Measurements from ENCODE around the gene RBM19. TPM values are rescaled to one million over a fixed set of nuclear protein-coding genes. Genes with fewer than 3 reads are reported as not detected.

The RBM19 gene
- total RNA-seq, 4 donors from 2014 or later: 20.7 to 41.1 (median 23.4) TPM

GRCh38 chr12:113939867-113940266 is 26.3 kb downstream of the RBM19 start:
- DNase-seq (ENCODE audit: low spot score in 2 of 2): no peak
- intact Hi-C loops (cut with DNase I; ENCODE audit: low total_unique reads): no loop called here
- WGBS, 2 donors: 92 to 93% methylated on average over 10 of the region's 10 CpGs
- no peak for TF ChIP-seq CTCF (IDR thresholded peaks at IDR 0.05)
- no peak for TF ChIP-seq POLR2A (IDR thresholded peaks at IDR 0.05)
- H3K4me3 ChIP-seq (ENCODE audit: low read depth, poor library complexity, severe bottlenecking): no peak overlapping the region

- DNase-seq (ENCODE audit: low spot score in 2 of 2): no peak
Measured at GRCh38 chr12:113938471-113938870, 27.7 kb downstream of the RBM19 start.

DNA sequence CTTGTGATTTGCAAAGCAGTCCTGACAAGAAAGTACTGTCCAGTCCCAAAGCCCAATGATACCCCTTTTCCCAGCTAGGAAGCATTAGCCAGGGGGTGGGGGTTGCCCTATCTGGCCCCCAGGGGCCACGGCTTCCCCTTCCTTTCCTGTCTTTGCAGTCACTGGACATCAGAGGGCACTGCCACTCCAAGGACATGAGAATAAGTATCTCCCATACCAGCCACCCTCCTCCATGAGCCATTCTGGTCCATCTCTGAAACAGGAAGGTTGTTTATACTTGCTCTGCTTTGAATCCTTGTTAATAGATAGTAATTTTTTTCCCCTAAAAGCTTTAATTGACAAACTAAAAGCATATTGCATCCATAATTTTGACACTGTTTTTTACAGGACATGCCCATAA is 29.7 kb downstream of the RBM19 start:
- no peak for DNase-seq (ENCODE audit: low spot score in 2 of 2)
- no peak for TF ChIP-seq POLR2A (IDR thresholded peaks at IDR 0.05)
- TF ChIP-seq CTCF (IDR thresholded peaks at IDR 0.05): no peak
- 87 to 91% methylated on average over 1 of the region's 1 CpG for WGBS, 2 donors
- intact Hi-C loops (cut with DNase I; ENCODE audit: low total_unique reads): no loop called here
- H3K4me3 ChIP-seq (ENCODE audit: low read depth, poor library complexity, severe bottlenecking): no peak overlapping the region

More at GRCh38 chr12:113938471-113938870, 27.7 kb downstream of the RBM19 start:
- no peak overlapping the region for H3K4me3 ChIP-seq (ENCODE audit: low read depth, poor library complexity, severe bottlenecking)
- TF ChIP-seq POLR2A (IDR thresholded peaks at IDR 0.05) (no peak), CTCF (IDR thresholded peaks at IDR 0.05) (no peak)
- intact Hi-C loops (cut with DNase I; ENCODE audit: low total_unique reads): no loop called here
- 97 to 98% methylated on average over 5 of the region's 5 CpGs for WGBS, 2 donors

DNA sequence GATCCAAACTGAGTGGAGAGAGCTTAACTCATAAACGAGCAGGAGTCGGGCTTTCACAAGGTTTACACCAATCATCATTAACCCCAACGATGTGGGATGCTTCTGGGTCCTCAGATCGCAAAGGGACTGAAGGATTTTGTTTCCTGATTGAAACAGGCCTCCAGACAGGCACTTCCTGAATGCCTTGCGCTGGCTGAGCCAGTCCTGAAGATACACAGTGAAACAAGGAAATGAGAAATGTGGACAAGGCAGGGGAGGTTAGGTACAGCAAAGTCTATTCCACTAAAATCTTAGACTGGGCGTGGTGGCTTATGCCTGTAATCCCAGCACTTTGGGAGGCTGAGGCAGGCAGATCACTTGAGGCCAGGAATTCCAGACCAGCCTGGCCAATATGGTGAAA is 30.7 kb downstream of the RBM19 start:
- no peak for DNase-seq (ENCODE audit: low spot score in 2 of 2)
- no peak overlapping the region for H3K4me3 ChIP-seq (ENCODE audit: low read depth, poor library complexity, severe bottlenecking)
- 62 to 66% methylated on average over 6 of the region's 6 CpGs for WGBS, 2 donors
- intact Hi-C loops (cut with DNase I; ENCODE audit: low total_unique reads): no loop called here
- TF ChIP-seq POLR2A (IDR thresholded peaks at IDR 0.05): no peak
- no peak for TF ChIP-seq CTCF (IDR thresholded peaks at IDR 0.05)

DNA sequence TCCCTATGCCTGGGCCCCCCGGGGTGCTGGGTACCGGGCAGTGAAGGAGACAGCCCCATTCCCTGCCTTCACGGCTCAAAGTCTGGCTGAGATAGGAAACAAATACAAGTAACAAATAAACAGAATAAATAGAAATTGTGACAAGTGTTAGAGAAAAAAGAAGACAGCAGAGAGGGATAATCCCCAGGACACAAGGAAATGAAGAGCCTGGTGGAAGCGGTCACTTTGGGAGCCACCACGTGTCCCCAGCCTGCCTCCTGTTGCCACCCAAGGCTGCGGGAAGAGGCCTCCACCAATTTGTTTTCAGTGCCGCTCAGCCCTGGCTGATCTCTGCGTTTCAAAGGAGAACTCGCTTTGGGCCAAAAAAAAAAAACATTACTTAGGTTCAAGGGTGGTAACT is 31.2 kb downstream of the RBM19 start:
- 87 to 90% methylated on average over 9 of the region's 9 CpGs for WGBS, 2 donors
- intact Hi-C loops (cut with DNase I; ENCODE audit: low total_unique reads): no loop called here
- no peak overlapping the region for H3K4me3 ChIP-seq (ENCODE audit: low read depth, poor library complexity, severe bottlenecking)
- no peak for DNase-seq (ENCODE audit: low spot score in 2 of 2)
- TF ChIP-seq POLR2A (IDR thresholded peaks at IDR 0.05): no peak
- TF ChIP-seq CTCF (IDR thresholded peaks at IDR 0.05): no peak

DNA sequence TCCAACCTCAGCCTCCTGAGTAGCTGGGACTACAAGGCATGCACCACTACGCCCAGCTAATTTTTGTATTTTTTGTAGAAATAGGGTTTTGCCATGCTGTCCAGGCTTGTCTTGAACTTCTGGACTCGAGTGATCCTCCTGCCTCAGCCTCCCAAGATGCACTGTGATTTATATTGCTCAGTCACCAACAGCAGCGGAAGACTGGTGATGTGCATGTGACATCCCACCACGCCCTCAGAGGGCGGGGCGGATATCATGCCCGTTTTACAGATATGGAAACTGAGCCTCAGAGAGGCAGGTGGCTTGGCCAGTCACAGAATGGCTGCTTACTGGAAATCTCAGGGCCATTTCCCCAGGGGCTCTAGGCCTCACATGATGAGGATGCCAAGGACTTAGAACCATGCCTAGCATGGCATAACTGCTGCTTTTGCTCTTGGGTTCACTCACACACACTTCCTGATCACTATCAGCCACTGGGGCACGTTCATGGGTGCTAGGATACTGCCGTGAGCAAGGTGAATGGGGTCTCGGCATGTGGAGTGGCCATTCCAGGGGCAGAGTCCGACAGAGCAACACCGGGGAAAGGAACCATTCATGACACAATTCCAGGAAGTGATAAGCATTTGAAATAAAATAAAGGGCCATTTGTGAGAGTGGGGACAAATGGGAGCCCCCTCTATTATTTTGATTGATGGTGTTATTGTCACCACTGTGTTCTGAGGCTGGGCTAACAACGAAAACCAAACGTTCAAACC is 31.9 kb downstream of the RBM19 start:
- H3K4me3 ChIP-seq (ENCODE audit: low read depth, poor library complexity, severe bottlenecking): no peak overlapping the region
- WGBS, 2 donors: 86 to 87% methylated on average over 14 of the region's 14 CpGs
- intact Hi-C loops (cut with DNase I; ENCODE audit: low total_unique reads): no loop called here
- TF ChIP-seq CTCF (IDR thresholded peaks at IDR 0.05) (no peak), POLR2A (IDR thresholded peaks at IDR 0.05) (no peak)
- no peak for DNase-seq (ENCODE audit: low spot score in 2 of 2)

All from lower leg skin (tissue), 4 donors.